ENCODE results near the gene MIEF1.

DNA sequence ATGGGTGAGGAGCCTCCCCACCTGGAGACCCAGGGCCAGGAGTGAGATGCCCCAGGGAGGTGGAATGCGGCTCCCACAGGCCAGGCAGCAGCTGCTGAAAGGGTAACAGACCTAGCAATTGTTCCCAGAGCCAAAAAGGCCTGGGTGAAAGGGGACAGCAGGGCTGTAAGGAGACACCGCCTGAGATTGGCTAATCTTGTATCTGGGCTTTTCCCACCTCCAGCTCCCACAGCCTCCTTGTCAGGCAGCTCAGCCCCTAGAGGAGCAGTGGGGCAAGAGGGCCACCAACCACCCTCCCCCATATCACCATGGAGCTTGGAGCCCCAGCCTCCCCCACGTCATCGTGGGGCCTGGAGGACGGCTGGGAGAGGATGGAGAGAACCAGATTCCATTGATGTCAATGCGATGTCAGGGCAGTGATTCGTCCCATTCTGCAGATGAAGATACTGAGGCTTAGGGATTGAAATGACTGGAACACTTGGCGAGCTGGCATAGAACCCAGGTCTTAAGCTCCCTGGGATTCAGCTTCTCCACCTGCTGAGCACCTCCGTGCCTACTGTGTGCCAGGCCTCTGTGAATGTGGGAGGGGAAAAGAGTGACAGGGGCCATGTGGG is 48.2 kb upstream of the MIEF1 start:
- TF ChIP-seq, protein P1, sequence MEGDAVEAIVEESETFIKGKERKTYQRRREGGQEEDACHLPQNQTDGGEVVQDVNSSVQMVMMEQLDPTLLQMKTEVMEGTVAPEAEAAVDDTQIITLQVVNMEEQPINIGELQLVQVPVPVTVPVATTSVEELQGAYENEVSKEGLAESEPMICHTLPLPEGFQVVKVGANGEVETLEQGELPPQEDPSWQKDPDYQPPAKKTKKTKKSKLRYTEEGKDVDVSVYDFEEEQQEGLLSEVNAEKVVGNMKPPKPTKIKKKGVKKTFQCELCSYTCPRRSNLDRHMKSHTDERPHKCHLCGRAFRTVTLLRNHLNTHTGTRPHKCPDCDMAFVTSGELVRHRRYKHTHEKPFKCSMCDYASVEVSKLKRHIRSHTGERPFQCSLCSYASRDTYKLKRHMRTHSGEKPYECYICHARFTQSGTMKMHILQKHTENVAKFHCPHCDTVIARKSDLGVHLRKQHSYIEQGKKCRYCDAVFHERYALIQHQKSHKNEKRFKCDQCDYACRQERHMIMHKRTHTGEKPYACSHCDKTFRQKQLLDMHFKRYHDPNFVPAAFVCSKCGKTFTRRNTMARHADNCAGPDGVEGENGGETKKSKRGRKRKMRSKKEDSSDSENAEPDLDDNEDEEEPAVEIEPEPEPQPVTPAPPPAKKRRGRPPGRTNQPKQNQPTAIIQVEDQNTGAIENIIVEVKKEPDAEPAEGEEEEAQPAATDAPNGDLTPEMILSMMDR (IDR thresholded peaks at IDR 0.05): no peak
- TF ChIP-seq POLR2A (IDR thresholded peaks at IDR 0.05): no peak
